HG02798 (cell line): ENCODE data around the gene GFRA3.
"Not testable (repeated sequence)": the region's sequence is repeated elsewhere in the genome, so short reads cannot be mapped to it uniquely, and the experiment has no call there.

Source experiments
- ATAC-seq: cut with Tn5 transposase; IDR thresholded peaks from one replicate; pipeline ENCODE4 v1.9.1; 2021; ENCODE audit warnings: mild to moderate bottlenecking; ENCODE audit not compliant: unreplicated experiment, poor library complexity

GFRA3 gene

GRCh38 chr5:138247800-138248199 is 26.6 kb downstream of the GFRA3 start:
- ATAC-seq: not testable (repeated sequence)

DNA sequence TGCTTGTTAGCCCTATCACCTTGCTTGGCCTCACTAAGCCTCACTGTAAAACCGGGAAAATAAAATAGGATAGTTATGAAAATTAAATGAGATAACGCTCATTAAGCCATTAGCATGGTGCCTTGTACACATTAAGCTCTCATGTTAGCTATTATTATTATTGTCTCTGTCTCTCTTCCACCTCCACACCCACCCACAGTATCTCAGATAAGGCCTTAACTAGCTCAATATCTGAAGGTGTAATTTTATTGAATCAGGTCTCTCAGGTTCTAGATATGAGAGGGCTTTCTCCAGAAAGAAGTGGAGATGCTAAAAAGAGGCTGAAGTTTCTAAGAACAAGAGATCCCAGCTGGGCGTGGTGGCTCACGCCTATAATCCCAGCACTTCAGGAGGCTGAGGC is 27.6 kb downstream of the GFRA3 start:
- ATAC-seq: no peak

GRCh38 chr5:138246334-138246733 is 28.1 kb downstream of the GFRA3 start:
- ATAC-seq: no peak

GRCh38 chr5:138245717-138246116 is 28.7 kb downstream of the GFRA3 start:
- no peak for ATAC-seq

DNA sequence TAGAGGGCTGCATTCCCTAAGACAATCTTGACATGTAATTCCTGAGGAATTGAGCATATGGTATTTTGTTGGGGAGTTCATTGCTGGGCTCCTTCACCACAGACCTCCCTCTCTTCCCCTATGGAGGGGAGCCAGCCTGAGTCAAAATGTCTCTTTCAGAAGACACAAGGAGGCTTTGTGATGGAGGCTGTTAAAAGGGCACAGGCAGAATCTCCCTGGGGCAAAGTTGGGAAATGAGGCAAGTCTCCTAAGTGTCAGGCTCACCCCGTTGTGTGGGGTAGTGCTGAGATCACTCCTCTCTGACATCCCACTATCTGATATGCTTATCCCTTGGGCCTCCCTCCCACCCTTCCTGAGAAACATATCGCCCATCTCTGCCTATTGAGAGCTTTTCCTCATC is 30.6 kb downstream of the GFRA3 start:
- no peak for ATAC-seq

DNA sequence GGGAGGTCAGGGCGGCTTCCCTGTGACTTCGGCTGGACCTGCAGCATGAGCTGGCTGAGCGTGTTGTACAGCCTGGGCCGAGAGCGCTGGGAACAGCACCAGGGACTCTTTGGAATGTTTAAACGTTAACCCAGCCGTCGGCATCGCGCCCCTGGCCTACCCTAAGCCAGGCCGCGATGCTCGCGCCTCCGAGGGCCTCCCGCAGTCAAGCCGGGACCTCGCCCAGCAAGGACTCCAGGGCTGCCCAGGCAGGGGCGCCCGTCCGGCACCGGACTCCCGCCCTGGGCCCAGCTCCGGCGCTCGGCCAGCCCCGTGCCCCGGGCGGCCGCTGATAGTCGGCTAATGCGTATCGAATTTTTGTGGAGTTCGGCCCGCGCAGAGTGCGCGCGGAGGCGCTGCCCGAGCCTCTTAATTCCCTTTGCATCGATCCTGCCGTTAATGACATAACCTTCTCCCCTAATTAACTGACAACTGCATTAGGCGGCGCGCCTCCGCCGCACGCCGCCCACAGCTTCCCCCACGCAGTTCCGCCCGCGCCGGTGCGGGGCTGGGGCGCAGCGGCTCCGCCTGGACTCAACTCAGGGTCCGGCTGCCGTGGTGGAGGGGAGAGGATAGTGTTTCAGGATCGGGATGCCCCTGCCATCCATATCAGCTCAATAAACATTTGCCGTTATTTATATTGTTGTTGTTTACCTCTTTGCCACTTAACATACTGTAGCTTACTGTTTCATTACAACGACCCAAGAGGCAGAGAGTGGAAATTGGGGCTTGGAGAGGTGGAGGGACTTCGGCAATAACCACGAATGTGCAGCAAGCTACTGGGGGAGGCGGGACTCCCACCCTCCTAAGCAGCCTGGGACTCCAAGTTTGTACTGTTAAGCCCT is 32.5 kb downstream of the GFRA3 start:
- peak; percentile 38 for ATAC-seq

GRCh38 chr5:138240650-138241385 is 33.6 kb downstream of the GFRA3 start:
- ATAC-seq: no peak

- no peak for ATAC-seq
Measured at GRCh38 chr5:138238034-138238433, 36.4 kb downstream of the GFRA3 start.

GRCh38 chr5:138234651-138235050 is 39.8 kb downstream of the GFRA3 start:
- ATAC-seq: no peak

DNA sequence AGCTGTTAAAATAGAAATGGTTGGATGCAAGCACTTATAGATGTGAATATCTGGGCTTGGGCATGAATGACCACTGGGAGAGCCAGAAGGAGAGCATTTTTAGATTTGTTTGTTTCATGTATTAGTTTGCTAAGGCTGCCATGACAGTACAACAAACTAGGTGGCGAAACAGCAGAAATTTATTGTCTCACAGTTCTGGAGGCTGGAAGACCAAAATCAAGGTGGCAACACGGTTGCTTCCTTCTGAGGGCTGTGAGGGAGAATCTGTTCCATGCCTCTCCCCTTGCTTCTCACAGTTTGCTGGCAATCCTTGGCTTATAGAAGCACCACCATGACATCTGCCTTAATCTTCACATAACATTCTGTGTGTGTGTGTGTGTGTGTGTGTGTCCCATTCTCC is 41.1 kb downstream of the GFRA3 start:
- no peak for ATAC-seq

DNA sequence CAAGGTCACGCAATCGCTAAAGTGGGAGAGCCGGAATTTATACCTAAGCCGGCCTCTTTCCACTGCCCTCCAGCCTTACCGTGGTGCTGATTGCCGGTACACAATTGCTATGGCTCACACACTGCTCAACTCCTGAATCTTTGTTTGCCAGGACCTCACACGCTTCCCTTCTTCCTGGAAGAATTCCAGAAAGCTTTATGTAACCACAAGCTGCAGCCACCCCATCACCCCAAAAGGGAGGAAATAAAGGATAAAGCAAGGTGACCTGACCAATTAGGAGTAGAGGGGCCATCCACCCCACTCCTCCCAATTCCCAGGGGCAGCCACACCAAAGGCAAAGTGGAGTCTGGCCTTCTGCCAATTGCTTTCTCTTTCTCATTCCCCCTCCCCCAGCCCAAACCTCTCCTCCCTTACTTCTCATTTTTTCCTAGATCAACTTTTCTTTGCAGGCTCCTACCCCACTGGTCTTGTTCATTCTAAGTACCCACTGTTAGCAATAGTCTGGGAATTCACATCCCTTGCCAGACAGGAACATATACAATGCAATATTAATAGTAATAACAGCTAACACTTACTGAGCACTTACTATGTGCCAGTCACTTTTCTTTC is 43.3 kb downstream of the GFRA3 start:
- no peak for ATAC-seq

- ATAC-seq: no peak
Measured at GRCh38 chr5:138230261-138230660, 44.2 kb downstream of the GFRA3 start.

DNA sequence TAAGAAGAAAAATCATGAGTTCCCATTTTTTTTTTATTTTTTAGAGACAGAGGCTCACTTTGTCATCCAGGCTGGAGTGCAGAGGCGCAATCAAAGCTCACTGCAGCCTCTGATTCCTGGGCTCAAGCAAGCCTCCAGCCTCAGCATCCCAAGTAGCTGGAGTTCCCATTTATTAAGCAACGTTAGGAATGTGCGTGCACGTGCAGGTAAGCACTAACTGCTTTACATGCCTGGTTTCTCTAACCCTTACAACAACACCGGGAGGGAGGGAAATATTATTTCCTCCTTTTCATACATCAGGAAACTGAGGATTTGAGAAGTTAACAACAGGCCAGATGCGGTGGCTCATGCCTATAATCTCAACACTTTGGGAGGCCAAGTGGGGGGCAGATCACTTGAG is 45.0 kb downstream of the GFRA3 start:
- no peak for ATAC-seq

GRCh38 chr5:138226910-138227309 is 47.5 kb downstream of the GFRA3 start:
- no peak for ATAC-seq

DNA sequence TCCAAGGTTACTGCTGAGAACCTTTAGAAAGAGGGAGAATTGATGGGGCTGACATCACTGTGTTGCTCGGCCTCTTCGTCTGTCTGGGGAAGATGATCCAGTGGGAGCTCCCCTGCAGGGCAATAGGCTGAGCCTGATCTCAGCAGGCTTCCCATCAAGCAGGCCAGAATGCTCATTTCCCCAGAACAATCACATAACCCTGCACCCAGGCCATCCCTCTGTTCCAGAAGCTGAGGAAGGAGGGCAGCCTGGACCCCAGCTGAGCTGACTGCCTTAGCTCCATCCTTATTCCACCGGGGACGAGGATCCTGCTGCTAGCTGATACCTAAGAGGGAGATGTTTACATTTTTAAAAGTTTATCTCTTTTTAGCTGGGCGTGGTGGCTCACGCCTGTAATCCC is 49.7 kb downstream of the GFRA3 start:
- no peak for ATAC-seq

- no peak for ATAC-seq
Measured at GRCh38 chr5:138223532-138223931, 50.9 kb downstream of the GFRA3 start.

DNA sequence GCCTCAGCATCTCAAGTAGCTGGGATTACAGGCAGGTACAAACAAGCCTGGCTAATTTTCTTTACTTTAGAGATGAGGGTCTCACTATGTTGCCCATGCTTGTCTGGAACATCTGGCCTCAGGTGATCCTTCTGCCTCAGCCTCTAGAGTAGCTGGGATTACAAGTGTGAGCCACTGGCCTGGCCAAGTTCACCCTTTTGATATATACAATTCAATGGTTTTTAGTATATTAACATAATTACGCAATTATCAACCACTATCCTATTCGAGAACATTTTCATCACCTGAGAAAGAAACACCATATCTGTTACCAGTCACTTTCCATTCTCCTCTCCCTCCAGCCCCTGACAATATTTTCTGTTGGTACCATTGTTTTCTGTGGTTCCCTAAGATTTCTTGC is 57.6 kb downstream of the GFRA3 start:
- no peak for ATAC-seq

GRCh38 chr5:138213161-138214029 is 61.0 kb downstream of the GFRA3 start, which contains the start of gene CDC23:
Gene CDC23 (minus strand): TSS chr5:138213323. CDS start chr5:138213312, 11 bp downstream.
- ATAC-seq: peak; percentile 98

DNA sequence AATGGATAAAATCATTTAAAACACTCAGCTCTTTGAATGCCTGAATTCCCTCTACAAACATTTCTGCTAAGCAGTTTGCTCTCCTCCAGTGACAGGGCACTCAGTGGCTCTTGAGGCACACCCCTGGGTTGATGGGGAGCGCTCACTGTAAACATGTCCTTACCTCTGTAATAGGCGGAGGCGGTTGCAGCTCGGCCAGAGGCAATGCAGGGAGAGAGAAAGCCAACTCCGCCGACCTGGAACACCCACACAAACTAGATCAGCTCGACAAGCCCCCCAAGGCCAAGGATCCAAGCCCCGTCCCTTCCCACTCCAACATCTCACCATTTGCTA is 61.6 kb downstream of the GFRA3 start:
- ATAC-seq: no peak

DNA sequence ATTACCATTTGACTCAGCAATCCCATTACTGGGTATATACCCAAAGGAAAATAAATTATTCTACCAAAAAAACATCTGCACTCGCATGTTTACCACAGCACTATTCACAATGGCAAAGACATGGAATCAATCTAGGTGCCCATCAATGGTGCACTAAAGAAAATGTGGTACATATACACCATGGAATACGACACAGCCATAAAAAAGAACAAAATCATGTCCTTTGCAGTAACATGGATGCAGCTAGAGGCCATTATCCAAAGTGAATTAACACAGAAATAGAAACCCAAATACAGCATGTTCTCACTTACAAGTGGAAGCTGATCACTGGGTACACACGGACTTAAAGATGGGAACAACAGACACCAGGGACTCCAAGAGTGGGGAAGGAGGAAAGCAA is 63.4 kb downstream of the GFRA3 start:
- no peak for ATAC-seq
